Activated gamma-delta T cell (primary cell): ENCODE results near the gene HMOX1.
"Not testable (repeated sequence)": the region's sequence is repeated elsewhere in the genome, so short reads cannot be mapped to it uniquely, and the experiment has no call there.

Experiments
- DNase-seq: peaks from one replicate; lab custom pipeline; 2025; lab: John Stamatoyannopoulos, UW

Gene HMOX1

GRCh38 chr22:35349704-35350538 is 31.0 kb upstream of the HMOX1 start:
- DNase-seq: no peak

- DNase-seq: peak; percentile 49
Observed at GRCh38 chr22:35350539-35351503, 30.1 kb upstream of the HMOX1 start.

GRCh38 chr22:35352214-35353111 is 28.4 kb upstream of the HMOX1 start:
- no peak for DNase-seq

- no peak for DNase-seq
Observed at GRCh38 chr22:35353318-35353717, 27.6 kb upstream of the HMOX1 start.

- no peak for DNase-seq
Observed at GRCh38 chr22:35354068-35354467, 26.8 kb upstream of the HMOX1 start.

- no peak for DNase-seq
Observed at GRCh38 chr22:35357883-35358621, 22.8 kb upstream of the HMOX1 start.

GRCh38 chr22:35359380-35360065 is 21.4 kb upstream of the HMOX1 start:
- no peak for DNase-seq

- no peak for DNase-seq
Observed at GRCh38 chr22:35361001-35361558, 19.8 kb upstream of the HMOX1 start.

GRCh38 chr22:35363566-35364086 is 17.3 kb upstream of the HMOX1 start:
- no peak for DNase-seq

GRCh38 chr22:35364230-35364629 is 16.7 kb upstream of the HMOX1 start:
- DNase-seq: not testable (repeated sequence)

GRCh38 chr22:35367331-35367886 is 13.5 kb upstream of the HMOX1 start:
- no peak for DNase-seq

GRCh38 chr22:35368386-35368785 is 12.5 kb upstream of the HMOX1 start:
- no peak for DNase-seq

- no peak for DNase-seq
Observed at GRCh38 chr22:35369996-35370395, 10.9 kb upstream of the HMOX1 start.

- no peak for DNase-seq
Observed at GRCh38 chr22:35373781-35374180, 7.1 kb upstream of the HMOX1 start.

GRCh38 chr22:35375031-35375430 is 5.9 kb upstream of the HMOX1 start:
- DNase-seq: no peak

- no peak for DNase-seq
Observed at GRCh38 chr22:35375526-35375925, 5.4 kb upstream of the HMOX1 start.

GRCh38 chr22:35376728-35377472 is 4.0 kb upstream of the HMOX1 start:
- DNase-seq: no peak

GRCh38 chr22:35377735-35378134 is 3.2 kb upstream of the HMOX1 start:
- no peak for DNase-seq

GRCh38 chr22:35378621-35379020 is 2.3 kb upstream of the HMOX1 start:
- DNase-seq: no peak
